Measurements from ENCODE around the gene SCNN1A. TPM values are rescaled to one million over a fixed set of nuclear protein-coding genes. Genes with fewer than 3 reads are reported as not detected.

SCNN1A gene
- total and polyA plus RNA-seq, 2 donors (not counting 1 experiment from before 2014, with no cell fraction given) = 0.20 TPM; not detected in 1

GRCh38 chr12:6333566-6333965, 41.8 kb downstream of the SCNN1A start:
- POLR2A ChIA-PET = no interaction called here

DNA sequence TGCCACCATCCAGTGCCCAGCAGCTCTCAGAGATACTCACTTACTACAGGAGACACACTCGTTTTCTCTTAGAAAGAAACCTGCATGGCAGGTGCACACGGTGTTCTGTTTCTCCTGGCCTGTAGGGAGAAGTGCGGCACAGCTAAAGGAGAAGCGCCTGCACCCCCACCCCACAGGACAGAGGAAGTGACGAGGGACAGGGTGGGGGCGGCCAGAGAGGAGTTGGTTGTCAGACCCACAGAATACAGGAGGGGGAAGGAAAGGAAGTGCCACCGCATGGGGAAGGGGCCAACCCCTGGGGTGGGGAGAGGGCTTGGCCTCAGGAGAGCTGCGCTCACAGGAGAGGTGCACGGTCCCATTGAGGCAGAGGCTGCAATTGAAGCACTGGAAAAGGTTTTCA, 42.3 kb downstream of the SCNN1A start:
- DNase-seq (no peak), ATAC-seq (ENCODE audit: low read depth) (no peak)
- Histone ChIP-seq H3K4me2 (replicated peaks; ENCODE audit: low read depth, low read length, poor library complexity, severe bottlenecking) (no peak overlapping the region), H3K9ac (ENCODE audit: low read length) (no peak overlapping the region), H4K20me1 (ENCODE audit: control insufficient read depth, insufficient read depth, low read length, poor library complexity, severe bottlenecking) (peaks cover 29% of the 10 kb centered on the region), H3K27me3 (replicated peaks in 1 of 4; ENCODE audit: control extremely low read depth in 1 of 4, control insufficient read depth in 3 of 4, insufficient read depth in 4 of 4, low read length in 3 of 4) (peaks cover 0 to 72% (median 39%) of the 10 kb centered on the region in 4 experiments), H3K4me3 (ENCODE audit: control extremely low read depth in 1 of 5, extremely low read depth in 1 of 5, insufficient read depth in 1 of 5, low read depth in 2 of 5, low read length in 4 of 5) (no peak overlapping the region), H3K79me2 (ENCODE audit: control insufficient read depth, insufficient read depth, low read length) (no peaks in the 10 kb centered on the region), H3K9me3 (ENCODE audit: control extremely low read depth in 1 of 3, control insufficient read depth in 2 of 3, insufficient read depth in 1 of 3, low read length in 2 of 3) (peaks cover 0 to 34% (median 0%) of the 10 kb centered on the region in 3 donors), H3K4me1 (ENCODE audit: control insufficient read depth in 2 of 2, insufficient read depth in 2 of 2, low read length in 2 of 2) (peaks cover 57 to 59% of the 10 kb centered on the region in 2 donors), H2AFZ (ENCODE audit: insufficient read depth, low read depth, low read length, poor library complexity, severe bottlenecking) (no peak overlapping the region), H3K27ac (ENCODE audit: low read length in 2 of 2) (no peak overlapping the region), H3K36me3 (replicated peaks in 1 of 2; ENCODE audit: control extremely low read depth in 1 of 2, control insufficient read depth in 1 of 2, extremely low read depth in 1 of 2, insufficient read depth in 2 of 2, low read length in 1 of 2) (no peaks in the 10 kb centered on the region)
- WGBS (ENCODE audit: insufficient coverage) = 76% methylated on average over 3 of the region's 9 CpGs
- POLR2A ChIA-PET = no interaction called here
- TF ChIP-seq CTCF (IDR thresholded peaks at IDR 0.05) (no peak), EZH2 (IDR thresholded peaks at IDR 0.05; ENCODE audit: borderline replicate concordance, insufficient read depth, low read depth, low read length, poor library complexity, severe bottlenecking) (no peak)
- CTCF ChIA-PET = no interaction called here
- H3K27me3 Mint-ChIP-seq = peaks cover 65% of the 10 kb centered on the region
- intact Hi-C loops (cut with micrococcal nuclease) = loop anchor here (10.0 kb wide), 1 partner anchor 132 kb away; no protein-coding TSS in a partner anchor
- H3K27ac Mint-ChIP-seq = no peak overlapping the region
- no peaks in the 10 kb centered on the region for H3K9me3 Mint-ChIP-seq (ENCODE audit: insufficient read depth)
- H3K4me1 Mint-ChIP-seq = peaks cover 23% of the 10 kb centered on the region
- H3K4me3 Mint-ChIP-seq = no peak overlapping the region

More at GRCh38 chr12:6333566-6333965, 41.8 kb downstream of the SCNN1A start:
- no peaks in the 10 kb centered on the region for H3K36me3 ChIP-seq (replicated peaks in 1 of 2; ENCODE audit: control extremely low read depth in 1 of 2, control insufficient read depth in 1 of 2, extremely low read depth in 1 of 2, insufficient read depth in 2 of 2, low read length in 1 of 2)
- TF ChIP-seq EZH2 (IDR thresholded peaks at IDR 0.05; ENCODE audit: borderline replicate concordance, insufficient read depth, low read depth, low read length, poor library complexity, severe bottlenecking) = no peak
- no peak for TF ChIP-seq CTCF (IDR thresholded peaks at IDR 0.05)
- ATAC-seq (ENCODE audit: low read depth) (no peak), DNase-seq (no peak)
- H3K4me1 ChIP-seq (ENCODE audit: control insufficient read depth in 2 of 2, insufficient read depth in 2 of 2, low read length in 2 of 2) = peaks cover 58 to 61% of the 10 kb centered on the region in 2 donors
- intact Hi-C loops (cut with micrococcal nuclease) = loop anchor here (10.0 kb wide), 1 partner anchor 131 kb away; no protein-coding TSS in a partner anchor
- Mint-ChIP-seq H3K4me3 (no peak overlapping the region), H3K4me1 (peaks cover 23% of the 10 kb centered on the region), H3K9me3 (ENCODE audit: insufficient read depth) (no peaks in the 10 kb centered on the region), H3K27me3 (peaks cover 63% of the 10 kb centered on the region), H3K27ac (peak overlapping the region; percentile 32)
- H2AFZ ChIP-seq (ENCODE audit: insufficient read depth, low read depth, low read length, poor library complexity, severe bottlenecking) = no peak overlapping the region
- H3K79me2 ChIP-seq (ENCODE audit: control insufficient read depth, insufficient read depth, low read length) = no peaks in the 10 kb centered on the region
- no peak overlapping the region for H3K4me2 ChIP-seq (replicated peaks; ENCODE audit: low read depth, low read length, poor library complexity, severe bottlenecking)
- CTCF ChIA-PET = no interaction called here
- H3K27me3 ChIP-seq (replicated peaks in 1 of 4; ENCODE audit: control extremely low read depth in 1 of 4, control insufficient read depth in 3 of 4, insufficient read depth in 4 of 4, low read length in 3 of 4) = peaks cover 0 to 76% (median 42%) of the 10 kb centered on the region in 4 experiments
- peaks cover 0 to 35% (median 0%) of the 10 kb centered on the region in 3 donors for H3K9me3 ChIP-seq (ENCODE audit: control extremely low read depth in 1 of 3, control insufficient read depth in 2 of 3, insufficient read depth in 1 of 3, low read length in 2 of 3)
- H3K27ac ChIP-seq (ENCODE audit: low read length in 2 of 2) = no peak overlapping the region
- WGBS (ENCODE audit: insufficient coverage) = 93% methylated on average over 8 of the region's 9 CpGs
- peaks cover 29% of the 10 kb centered on the region for H4K20me1 ChIP-seq (ENCODE audit: control insufficient read depth, insufficient read depth, low read length, poor library complexity, severe bottlenecking)
- no peak overlapping the region for H3K9ac ChIP-seq (ENCODE audit: low read length)
- H3K4me3 ChIP-seq (ENCODE audit: control extremely low read depth in 1 of 5, extremely low read depth in 1 of 5, insufficient read depth in 1 of 5, low read depth in 2 of 5, low read length in 4 of 5) = no peak overlapping the region

All from B cell (primary cell).